A673 (cell line): ENCODE measurements around the gene HNRNPA1L2.

Experiments used
- CTCF ChIP-seq: fragments of 300-800, 200-600 bp; sonication (generic); conservative IDR thresholded peaks from 2 replicates; pipeline ENCODE4 v1.5.1; 2017; ENCODE audit warnings: low read depth, mild to moderate bottlenecking, antibody characterized with exemption, low read length, moderate library complexity, mixed read lengths
- EZH2 ChIP-seq: fragments of 200-600 bp; sonication (generic); IDR thresholded peaks from 2 replicates; pipeline ENCODE4 v1.6.1; 2017; ENCODE audit warnings: borderline replicate concordance, low read depth, mild to moderate bottlenecking, mixed read lengths, antibody characterized with exemption, low read length; ENCODE audit not compliant: poor library complexity, severe bottlenecking

GRCh38 chr13:52652980-52653303 lies 10.7 kb downstream of the HNRNPA1L2 start:
- TF ChIP-seq EZH2, result no peak
- 0 out of 2 replicates have a peak, but pooled peaks have one; percentile 6 for TF ChIP-seq CTCF
